ENCODE results near the gene AKT3.

DNA sequence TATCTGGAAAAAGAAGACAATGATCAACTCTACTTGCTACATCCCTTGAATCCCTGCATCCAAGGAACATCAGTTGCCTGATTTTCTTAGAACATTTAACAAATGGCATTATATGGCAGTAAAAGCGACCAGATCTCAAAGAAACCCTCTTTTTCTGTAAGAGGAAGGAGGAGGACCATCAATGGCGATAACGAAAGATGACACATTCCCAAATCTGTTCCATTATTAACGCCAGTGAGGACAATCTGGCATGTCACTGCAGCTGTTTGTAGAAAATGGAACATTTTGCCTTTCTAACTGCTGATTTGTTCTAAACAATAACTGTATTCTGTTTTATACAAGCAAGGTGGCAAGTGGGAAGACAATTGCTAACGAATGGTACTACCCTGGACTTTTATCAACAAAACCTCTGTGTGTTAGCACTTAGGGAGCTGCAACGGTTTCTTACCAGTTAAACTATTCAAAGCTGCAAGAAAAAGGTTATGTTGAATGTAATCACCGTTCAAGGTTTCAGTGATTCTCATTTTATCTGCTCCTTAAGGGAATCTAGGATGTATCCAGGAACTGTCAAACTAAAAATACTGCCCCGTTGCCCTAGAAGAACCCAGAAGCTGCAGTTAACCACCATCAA, 342.3 kb downstream of the AKT3 start:
- TF ChIP-seq, protein P1, sequence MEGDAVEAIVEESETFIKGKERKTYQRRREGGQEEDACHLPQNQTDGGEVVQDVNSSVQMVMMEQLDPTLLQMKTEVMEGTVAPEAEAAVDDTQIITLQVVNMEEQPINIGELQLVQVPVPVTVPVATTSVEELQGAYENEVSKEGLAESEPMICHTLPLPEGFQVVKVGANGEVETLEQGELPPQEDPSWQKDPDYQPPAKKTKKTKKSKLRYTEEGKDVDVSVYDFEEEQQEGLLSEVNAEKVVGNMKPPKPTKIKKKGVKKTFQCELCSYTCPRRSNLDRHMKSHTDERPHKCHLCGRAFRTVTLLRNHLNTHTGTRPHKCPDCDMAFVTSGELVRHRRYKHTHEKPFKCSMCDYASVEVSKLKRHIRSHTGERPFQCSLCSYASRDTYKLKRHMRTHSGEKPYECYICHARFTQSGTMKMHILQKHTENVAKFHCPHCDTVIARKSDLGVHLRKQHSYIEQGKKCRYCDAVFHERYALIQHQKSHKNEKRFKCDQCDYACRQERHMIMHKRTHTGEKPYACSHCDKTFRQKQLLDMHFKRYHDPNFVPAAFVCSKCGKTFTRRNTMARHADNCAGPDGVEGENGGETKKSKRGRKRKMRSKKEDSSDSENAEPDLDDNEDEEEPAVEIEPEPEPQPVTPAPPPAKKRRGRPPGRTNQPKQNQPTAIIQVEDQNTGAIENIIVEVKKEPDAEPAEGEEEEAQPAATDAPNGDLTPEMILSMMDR (IDR thresholded peaks at IDR 0.05), result no peak
- TF ChIP-seq EZH2 (IDR thresholded peaks at IDR 0.05) (no peak), EZH2phosphoT487 (IDR thresholded peaks at IDR 0.05) (no peak)

Data from neural progenitor cell (in vitro differentiated cells).